ENCODE data around the gene DAPL1.
"Not testable (repeated sequence)": the region's sequence is repeated elsewhere in the genome, so short reads cannot be mapped to it uniquely, and the experiment has no call there.

DAPL1 gene

DNA sequence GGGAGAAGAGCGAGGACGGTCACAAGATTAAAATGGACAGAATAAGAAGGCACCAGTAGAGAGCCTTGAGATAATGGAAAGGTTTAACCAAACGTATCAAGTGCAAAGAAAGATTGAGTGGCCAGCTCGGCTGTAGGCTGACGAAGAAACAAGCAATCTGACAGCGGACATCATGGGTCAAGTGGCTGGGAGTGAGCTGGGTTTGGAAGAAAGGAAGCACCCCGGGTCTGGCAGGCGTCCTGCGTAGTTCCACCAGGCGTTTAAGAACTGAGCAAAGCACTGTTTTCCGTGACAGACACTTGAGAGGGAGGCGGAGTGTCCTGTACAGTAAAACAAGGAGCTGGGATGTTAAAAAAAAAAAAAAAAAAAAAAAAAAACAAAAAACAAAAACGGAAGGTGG is 27.1 kb downstream of the DAPL1 start:
- no peak for DNase-seq (ENCODE audit: low read depth in 2 of 2)

DNA sequence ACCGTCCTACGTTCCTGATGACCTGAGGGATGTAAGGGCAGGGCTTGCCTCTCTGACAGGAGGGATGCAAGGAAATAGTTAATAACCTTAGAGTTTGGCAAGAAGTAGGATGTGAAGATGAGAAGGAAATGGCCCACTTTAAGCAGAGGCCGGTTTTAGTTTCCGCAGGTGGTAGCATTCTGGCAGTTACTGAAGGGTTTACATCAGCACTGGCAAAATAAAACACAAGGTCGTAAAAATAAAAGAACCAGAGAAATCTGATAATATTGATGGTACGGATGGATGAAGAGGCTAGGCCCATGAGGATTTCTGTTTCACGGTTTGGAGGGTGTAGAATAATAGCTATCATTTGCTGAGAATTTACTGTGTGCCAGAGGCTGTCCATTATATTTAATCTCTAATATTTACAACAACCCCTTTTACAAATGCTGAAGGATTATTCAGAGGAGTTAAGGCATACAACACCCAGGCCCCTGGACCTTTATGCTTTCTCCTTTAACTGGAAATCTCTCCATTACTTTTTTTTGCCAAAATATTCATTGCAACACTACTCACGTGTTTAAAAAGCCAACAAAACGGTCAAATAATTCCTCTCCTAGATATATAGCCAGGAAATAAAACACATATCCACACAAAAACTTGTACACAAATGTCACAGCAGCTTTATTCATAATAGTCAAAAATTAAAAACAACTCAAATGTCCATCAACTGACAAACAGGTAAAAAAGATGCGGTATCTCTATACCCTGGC is 28.5 kb downstream of the DAPL1 start:
- no peak for DNase-seq (ENCODE audit: low read depth in 2 of 2)

DNA sequence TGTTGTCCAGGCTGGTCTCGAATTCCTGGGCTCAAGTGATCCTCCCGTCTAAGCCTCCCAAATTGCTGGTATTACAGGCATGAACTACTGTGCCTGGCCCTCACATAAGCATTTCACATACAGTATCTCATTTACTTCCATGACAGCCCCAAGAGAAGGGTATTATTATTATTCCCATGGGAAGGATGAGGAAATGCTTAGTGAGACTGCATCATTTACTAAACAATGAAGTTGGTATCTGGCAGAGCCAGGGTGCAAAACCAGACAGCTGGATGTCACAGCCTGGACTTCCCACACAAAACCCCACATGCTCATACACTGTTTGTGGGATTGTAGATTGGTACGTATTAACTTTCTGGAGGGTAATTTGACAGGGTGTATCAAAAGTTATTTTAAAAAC is 29.9 kb downstream of the DAPL1 start:
- DNase-seq (ENCODE audit: low read depth in 2 of 2): no peak

DNA sequence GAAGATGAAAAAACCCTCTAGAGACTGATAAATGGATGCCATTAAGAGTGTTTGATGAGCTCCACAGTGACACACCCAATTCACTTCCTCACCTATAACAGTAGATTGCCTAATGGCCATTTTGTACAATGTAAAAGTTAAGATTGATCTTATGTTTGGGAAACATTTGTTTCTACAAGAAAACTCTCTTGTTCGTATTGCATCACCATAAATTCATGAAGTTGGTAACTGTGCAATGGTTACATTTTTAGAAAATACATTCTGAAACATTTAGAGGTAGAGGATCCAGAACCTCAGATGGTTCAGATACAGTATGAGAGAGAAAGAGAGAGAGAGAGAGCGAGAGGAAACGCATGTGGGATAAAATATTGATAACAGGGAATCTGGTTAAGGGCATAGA is 31.8 kb downstream of the DAPL1 start:
- no peak for DNase-seq (ENCODE audit: low read depth in 2 of 2)

DNA sequence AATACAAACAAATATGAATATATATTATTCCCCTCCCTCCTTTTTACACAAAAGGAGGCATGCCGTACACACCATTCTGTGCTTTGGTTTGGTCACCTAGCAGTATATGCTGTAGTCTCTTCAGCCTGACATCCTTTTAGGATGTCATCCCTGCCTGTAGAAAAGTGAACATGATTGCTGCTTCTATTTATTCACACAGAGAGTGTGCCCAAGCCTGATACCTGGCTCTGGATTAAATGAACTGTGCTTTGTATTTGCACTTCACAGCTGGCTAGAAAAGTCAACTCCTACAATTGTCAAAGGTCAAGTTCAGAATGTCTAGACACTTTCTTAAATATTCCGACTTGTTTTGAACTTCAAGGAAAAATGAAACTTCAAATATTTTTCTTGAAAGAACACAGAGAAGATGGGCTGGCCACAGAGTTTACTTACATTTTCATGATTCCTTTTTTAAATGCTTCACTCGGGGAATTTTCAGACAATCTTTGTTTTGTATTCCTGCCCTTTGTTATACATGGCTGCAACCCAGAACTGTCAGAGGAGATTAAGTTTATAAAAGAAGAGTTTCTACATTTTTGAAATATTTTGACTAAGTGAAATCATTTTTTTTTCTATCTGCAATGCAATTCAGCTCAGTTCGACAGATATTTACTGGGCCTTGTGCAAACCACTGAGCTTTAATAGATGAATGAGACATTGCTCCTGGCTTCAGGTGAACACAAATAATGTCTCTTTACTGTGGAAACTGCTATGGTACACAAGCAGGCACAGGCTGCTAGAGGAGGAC is 33.5 kb downstream of the DAPL1 start:
- no peak for DNase-seq (ENCODE audit: low read depth in 2 of 2)

DNA sequence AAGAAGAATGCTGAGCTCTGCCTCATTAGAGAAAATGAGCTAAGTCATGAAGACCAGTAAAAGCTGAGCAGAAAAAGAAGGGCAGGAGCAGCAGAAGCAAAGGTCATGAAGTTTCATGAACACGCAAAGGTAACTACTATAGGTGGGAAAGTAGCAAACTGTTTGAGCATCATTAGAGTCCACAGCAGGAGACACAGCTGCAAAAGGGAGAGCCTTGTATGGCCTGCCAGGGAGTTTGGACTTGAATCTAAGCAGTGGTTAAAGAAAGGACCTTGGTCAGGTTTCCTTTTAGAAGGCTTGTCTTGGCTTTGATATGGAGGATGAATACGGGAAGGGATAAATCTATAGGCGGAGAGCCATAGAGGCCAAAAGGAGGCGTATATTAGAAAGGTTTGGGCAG is 34.0 kb downstream of the DAPL1 start:
- no peak for DNase-seq (ENCODE audit: low read depth in 2 of 2)

DNA sequence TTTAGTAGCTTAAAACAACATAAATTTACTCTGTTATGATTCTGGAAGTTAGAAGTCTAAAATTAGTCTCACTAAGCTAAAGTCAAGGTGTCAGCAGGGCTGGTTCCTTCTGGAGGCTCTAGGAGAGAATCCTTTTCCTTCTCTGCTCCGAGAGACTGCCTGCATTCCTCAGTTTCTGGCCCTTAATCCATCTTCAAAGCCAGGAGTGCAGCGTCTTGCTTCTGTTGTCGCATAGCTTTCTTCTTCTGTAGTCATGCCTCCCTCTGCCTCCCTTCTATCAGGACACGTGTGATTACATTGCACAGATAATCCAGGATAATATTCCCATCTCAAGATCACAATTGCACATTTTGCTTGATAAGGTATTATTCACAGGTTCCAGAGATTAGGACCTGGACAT is 35.1 kb downstream of the DAPL1 start:
- DNase-seq (ENCODE audit: low read depth in 2 of 2): no peak

DNA sequence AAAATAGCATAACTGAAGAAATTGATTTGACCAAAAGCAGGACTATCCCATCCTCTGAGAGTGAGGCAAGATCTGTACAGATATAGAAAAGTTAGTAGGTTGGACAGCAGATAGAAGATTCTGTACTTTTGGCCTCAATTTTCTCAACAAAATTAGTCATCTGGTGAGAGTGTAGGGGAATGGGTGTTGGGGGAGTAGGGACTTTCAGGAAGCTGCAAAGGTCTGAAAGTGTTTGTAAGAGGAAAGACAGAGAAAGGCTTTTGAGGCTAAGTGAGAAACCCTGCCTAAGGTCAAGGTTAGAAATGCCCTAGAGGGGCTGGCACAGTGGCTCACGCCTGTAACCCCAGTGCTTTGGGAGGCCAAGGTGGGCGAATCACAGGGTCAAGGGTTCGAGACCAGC is 40.3 kb downstream of the DAPL1 start:
- no peak for DNase-seq (ENCODE audit: low read depth in 2 of 2)

DNA sequence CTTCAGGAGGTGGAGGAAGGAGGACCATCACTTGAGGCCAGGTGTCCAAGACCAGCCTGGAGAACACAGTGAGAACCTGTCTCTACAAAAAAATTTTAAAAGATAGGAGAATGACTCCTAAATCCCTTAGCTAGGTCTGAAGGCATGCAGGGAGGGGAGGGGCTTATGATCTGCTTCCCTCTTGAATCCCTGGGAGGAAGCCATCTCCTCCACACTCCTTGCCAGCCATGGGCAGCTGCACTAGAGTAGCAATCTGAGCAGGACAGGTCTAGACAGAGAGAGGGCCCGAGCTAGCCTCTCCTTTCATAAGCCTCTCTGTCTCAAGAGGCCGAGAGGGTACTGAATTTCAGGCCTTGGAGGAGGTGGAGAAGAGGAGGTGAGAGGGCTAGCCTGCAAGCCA is 42.5 kb downstream of the DAPL1 start:
- DNase-seq (ENCODE audit: low read depth in 2 of 2): no peak

DNA sequence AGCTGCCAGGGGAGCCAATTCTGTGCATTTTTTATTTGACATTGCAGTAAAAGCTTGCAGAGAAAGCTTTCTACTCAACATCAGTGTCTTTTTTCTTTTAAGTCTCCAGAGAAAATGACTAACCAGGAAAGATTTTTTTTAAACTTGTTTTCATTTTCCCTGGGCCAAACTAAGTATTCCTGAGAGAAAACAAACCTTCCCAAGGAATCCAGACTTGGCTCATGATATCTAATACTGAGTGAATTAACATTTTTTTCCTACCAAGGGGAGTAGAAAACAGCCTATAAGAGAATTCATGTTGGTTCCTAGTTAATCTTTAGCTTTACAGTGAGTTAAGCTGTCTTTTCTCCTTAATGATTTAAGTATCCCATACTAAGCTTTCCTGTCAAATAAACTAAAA is 46.7 kb downstream of the DAPL1 start:
- DNase-seq (ENCODE audit: low read depth in 2 of 2): no peak

DNA sequence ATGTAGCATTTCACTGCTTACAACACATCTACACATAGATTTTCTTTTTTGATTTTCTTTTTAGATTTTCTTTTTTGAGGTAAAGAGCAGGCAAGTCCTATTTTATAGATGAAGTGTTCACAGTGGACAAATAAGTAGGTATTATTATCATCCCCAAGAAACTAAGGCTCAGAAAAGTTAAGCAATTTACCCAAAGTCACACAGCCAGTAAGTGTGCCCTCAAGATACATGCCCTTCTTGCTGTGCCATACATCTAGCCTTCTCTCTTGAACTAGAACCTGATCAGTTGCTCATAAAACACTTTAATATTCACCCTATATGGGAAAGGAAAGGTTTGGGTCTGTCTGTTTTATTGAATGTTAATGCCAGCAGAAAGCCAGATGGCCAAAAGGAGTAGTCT is 50.3 kb downstream of the DAPL1 start:
- DNase-seq (ENCODE audit: low read depth in 2 of 2): no peak

DNA sequence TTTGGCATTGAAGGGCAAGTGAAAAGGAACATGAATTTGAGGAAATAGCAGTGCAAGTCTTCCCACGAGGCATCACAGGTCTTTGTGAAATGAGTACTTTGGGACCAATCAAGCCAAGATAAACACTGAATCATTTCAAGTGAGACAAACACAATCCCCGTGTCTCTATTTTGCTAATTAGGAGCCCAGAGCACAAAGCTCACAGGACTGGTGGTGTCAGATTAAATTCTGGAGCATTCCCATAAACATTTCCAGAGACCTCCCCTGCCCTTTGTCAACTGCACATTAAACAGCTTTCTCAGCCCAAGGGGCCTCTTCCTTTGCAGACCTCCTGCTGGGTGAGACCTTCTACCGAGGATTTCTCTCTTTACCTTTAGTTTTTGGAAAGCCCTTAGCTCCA is 50.7 kb downstream of the DAPL1 start:
- DNase-seq (ENCODE audit: low read depth in 2 of 2): no peak

DNA sequence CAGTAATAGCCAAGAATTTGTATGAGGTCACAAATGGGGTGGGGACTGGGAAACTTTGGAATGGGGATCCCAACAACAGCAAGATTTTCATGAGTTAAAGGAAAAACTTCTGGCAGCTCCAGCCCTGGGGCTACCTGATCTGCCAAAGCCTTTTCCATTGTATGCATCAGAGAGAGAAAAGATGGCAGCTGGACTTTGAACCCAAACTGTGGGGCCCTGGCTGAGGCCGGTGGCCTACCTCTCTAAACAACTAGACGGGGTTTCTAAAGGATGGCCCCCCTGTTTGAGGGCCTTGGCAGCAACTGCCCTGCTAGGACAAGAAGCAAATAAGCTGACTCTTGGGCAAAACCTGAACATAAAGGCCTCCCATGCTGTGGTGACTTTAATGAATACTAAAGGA is 52.4 kb downstream of the DAPL1 start:
- DNase-seq (ENCODE audit: low read depth in 2 of 2): not testable (repeated sequence)

DNA sequence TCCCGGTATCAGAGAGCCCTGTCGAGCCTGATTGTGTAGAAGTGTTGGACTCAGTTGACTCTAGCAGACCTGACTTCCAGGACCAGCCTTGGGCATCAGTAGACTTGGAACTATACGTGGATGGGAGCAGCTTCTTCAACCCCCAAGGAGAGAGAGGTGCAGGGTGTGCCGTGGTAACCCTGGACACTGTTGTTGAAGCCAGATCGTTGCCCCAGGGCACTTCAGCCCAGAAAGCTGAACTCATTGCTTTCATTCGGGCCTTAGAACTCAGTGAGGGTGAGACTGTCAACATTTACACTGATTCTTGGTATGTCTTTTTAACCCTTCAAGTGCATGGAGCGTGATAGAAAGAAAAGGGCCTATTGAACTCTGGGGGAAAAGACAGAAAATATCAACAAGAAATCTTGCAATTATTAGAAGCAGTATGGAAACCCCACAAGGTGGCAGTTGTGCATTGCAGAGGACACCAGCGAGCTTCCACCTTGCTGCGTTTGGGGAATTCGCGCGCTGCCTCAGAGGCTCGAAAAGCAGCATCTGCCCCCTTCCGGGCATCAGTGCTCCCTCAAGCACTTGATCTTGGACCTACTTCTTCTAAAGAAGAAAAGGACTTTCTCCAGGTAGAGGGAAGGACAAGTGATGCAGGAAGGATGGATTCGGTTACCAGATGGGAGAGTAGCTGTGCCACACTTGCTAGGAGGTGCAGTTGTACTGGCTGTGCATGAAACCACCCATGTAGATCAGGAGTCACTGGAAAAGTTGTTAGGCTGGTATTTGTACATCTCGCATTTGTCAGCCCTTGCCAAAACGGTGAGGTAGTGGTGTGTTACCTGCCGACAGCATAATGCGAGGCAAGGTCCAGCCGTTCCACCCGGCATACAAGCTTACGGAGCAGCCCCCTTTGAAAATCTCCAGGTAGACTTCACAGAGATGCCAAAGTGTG is 53.2 kb downstream of the DAPL1 start:
- DNase-seq (ENCODE audit: low read depth in 2 of 2): not testable (repeated sequence)

DNA sequence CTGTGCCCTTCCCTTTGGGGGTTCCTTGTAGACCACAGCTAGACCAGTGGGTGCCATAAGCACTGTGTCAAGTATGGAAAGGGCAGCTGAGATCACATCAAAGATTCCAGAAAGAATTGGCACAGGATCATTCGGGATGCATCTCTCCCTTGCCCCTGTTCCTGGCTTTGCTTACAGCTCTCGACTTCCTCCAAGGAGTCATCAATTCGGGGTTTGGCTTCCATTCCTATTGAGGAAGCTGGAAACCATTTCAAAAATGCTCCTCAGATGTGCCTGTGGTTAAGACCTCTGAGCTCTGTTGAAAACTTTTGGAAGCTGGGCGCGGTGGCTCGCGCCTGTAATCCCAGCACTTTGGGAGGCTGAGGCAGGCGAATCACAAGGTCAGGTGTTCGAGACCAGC is 65.1 kb downstream of the DAPL1 start:
- DNase-seq (ENCODE audit: low read depth in 2 of 2): not testable (repeated sequence)

DNA sequence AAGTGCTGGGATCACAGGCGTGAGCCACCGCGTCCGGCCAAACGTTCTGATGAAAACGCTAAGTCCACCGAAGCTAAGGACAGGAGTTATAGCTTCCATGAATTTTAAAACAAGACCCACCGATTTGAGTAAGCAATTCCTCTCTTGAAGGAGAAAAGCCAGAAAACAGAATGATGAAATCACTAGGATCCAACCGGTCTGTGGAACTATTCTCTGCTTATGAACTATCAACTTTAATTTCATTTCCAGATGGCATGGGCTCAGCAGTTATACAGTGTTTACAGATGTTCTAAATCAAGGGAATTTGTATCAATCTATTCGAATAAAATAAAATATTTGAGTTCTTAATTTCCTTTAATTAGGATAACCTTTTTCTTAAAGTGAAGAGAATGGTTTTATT is 66.5 kb downstream of the DAPL1 start:
- not testable (repeated sequence) for DNase-seq (ENCODE audit: low read depth in 2 of 2)

DNA sequence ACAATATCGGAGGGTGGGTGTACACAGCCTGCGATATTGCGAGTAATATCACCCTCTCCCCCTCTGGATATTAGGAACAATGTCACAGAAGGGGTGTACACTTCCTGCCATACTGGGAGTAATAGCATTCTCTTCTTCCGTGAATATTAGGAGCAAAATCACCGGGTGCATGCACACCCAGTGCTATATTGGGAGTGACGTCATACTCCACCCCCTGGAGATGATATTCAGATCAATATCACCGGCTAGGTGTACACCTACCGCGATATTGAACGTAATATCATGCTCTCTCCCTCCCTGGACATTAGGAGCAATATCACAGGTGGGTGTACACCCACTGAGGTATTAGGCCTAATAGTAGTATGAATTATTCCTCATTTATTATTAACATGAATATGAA is 70.4 kb downstream of the DAPL1 start:
- not testable (repeated sequence) for DNase-seq (ENCODE audit: low read depth in 2 of 2)
